OCI-LY7 (cell line): ENCODE measurements around the gene LONP2.

Experiments used
- CTCF ChIP-seq: fragments of 200-600 bp; sonication (generic); conservative IDR thresholded peaks from 2 replicates; pipeline ENCODE4 v1.5.1; 2014; ENCODE audit warnings: mild to moderate bottlenecking, antibody characterized with exemption, low read length, moderate library complexity, mixed read lengths
- EZH2phosphoT487 ChIP-seq: fragments of 200-600 bp; sonication (generic); IDR thresholded peaks from 2 replicates; pipeline ENCODE4 v1.6.1; 2018; ENCODE audit warnings: low read depth, borderline replicate concordance, mild to moderate bottlenecking, mixed run types, antibody characterized with exemption, low read length, moderate library complexity, mixed read lengths

GRCh38 chr16:48280546-48280945, 36.4 kb downstream of the LONP2 start:
- TF ChIP-seq CTCF (no peak), EZH2phosphoT487 (no peak)
